ENCODE measurements around the gene MYO5B. TPM values are rescaled to one million over a fixed set of nuclear protein-coding genes. Genes with fewer than 3 reads are reported as not detected.
A peak's percentile ranks its signal among the peaks of the same experiment; 100 is the strongest.

Gene MYO5B
- total and polyA plus RNA-seq, 4 donors: 5.4 to 23.4 (median 11.4) TPM

- TF ChIP-seq, protein P1, sequence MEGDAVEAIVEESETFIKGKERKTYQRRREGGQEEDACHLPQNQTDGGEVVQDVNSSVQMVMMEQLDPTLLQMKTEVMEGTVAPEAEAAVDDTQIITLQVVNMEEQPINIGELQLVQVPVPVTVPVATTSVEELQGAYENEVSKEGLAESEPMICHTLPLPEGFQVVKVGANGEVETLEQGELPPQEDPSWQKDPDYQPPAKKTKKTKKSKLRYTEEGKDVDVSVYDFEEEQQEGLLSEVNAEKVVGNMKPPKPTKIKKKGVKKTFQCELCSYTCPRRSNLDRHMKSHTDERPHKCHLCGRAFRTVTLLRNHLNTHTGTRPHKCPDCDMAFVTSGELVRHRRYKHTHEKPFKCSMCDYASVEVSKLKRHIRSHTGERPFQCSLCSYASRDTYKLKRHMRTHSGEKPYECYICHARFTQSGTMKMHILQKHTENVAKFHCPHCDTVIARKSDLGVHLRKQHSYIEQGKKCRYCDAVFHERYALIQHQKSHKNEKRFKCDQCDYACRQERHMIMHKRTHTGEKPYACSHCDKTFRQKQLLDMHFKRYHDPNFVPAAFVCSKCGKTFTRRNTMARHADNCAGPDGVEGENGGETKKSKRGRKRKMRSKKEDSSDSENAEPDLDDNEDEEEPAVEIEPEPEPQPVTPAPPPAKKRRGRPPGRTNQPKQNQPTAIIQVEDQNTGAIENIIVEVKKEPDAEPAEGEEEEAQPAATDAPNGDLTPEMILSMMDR (IDR thresholded peaks at IDR 0.05; ENCODE audit: low read depth, low read length, missing input control): no peak
- TF ChIP-seq NR2F2 (IDR thresholded peaks at IDR 0.05): peak; percentile 10
Observed at GRCh38 chr18:49833814-49834213, 361.1 kb downstream of the MYO5B start (continued).

DNA sequence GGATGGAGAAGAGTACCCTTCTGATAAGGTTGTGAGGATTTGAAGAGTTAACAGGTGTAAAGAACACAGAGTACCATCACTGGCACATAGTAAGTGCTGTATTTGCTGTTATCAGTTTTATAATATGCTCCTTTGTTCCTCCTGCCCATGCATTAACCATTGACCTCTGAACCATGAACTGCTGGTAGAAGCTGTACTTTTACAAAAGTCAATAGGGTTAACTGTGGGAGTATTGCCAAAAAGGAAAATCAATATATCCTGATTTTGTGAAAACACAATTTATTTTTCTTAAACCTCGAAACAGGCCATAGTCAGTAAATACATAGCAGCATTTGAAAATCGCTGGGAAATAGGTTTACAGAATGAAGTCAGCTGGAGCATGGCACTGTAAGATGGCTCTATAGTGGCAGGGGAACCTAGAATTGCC is 362.7 kb downstream of the MYO5B start:
- peaks cover 12 to 54% (median 39%) of the 10 kb centered on the region in 4 donors for H3K4me1 ChIP-seq (ENCODE audit: control insufficient read depth in 4 of 4, insufficient read depth in 4 of 4, low read length in 3 of 4)

More for the DNA sequence above, 362.7 kb downstream of the MYO5B start:
- 38% methylated on average over 2 of the region's 2 CpGs for whole genome bisulfite sequencing
- H3K9me3 ChIP-seq (ENCODE audit: control insufficient read depth in 4 of 4, low read length in 3 of 4): peaks cover 0 to 7% (median 1%) of the 10 kb centered on the region in 4 donors
- no peaks in the 10 kb centered on the region for H3K27me3 ChIP-seq (ENCODE audit: control insufficient read depth in 4 of 4, insufficient read depth in 4 of 4, low read length in 3 of 4)
- H3K9ac ChIP-seq (ENCODE audit: low read depth in 1 of 2, low read length in 2 of 2): no peak overlapping the region
- peak in 1 of 2 donors; percentile 58 for TF ChIP-seq EGR1 (IDR thresholded peaks at IDR 0.05; ENCODE audit: low read depth in 2 of 2)
- TF ChIP-seq JUND (IDR thresholded peaks at IDR 0.05): peak; percentile 36 to 74
- TF ChIP-seq HNF4G (IDR thresholded peaks at IDR 0.05): peak; percentile 57
- TF ChIP-seq GABPA (IDR thresholded peaks at IDR 0.05 in 1 of 2, conservative IDR thresholded peaks at IDR 0.05 in 1 of 2): no peak
- TF ChIP-seq, protein P1 (IDR thresholded peaks at IDR 0.05; ENCODE audit: low read depth, low read length, missing input control): no peak
- TF ChIP-seq, protein P2, sequence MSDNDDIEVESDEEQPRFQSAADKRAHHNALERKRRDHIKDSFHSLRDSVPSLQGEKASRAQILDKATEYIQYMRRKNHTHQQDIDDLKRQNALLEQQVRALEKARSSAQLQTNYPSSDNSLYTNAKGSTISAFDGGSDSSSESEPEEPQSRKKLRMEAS (IDR thresholded peaks at IDR 0.05): peak; percentile 93
- TF ChIP-seq RAD21 (IDR thresholded peaks at IDR 0.05): peak; percentile 35 to 51
- TF ChIP-seq, protein P3, sequence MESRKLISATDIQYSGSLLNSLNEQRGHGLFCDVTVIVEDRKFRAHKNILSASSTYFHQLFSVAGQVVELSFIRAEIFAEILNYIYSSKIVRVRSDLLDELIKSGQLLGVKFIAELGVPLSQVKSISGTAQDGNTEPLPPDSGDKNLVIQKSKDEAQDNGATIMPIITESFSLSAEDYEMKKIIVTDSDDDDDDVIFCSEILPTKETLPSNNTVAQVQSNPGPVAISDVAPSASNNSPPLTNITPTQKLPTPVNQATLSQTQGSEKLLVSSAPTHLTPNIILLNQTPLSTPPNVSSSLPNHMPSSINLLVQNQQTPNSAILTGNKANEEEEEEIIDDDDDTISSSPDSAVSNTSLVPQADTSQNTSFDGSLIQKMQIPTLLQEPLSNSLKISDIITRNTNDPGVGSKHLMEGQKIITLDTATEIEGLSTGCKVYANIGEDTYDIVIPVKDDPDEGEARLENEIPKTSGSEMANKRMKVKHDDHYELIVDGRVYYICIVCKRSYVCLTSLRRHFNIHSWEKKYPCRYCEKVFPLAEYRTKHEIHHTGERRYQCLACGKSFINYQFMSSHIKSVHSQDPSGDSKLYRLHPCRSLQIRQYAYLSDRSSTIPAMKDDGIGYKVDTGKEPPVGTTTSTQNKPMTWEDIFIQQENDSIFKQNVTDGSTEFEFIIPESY (IDR thresholded peaks at IDR 0.05): peak; percentile 75
- peak; percentile 87 to 92 for TF ChIP-seq RXRA (IDR thresholded peaks at IDR 0.05)
- TF ChIP-seq TAF1 (conservative IDR thresholded peaks at IDR 0.05): no peak
- peak; percentile 84 for TF ChIP-seq NR2F2 (IDR thresholded peaks at IDR 0.05)
- peak; percentile 89 for TF ChIP-seq FOXA2 (IDR thresholded peaks at IDR 0.05)
- TF ChIP-seq, protein P4, sequence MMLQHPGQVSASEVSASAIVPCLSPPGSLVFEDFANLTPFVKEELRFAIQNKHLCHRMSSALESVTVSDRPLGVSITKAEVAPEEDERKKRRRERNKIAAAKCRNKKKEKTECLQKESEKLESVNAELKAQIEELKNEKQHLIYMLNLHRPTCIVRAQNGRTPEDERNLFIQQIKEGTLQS (IDR thresholded peaks at IDR 0.05): no peak
- peak; percentile 93 for TF ChIP-seq FOXA1 (IDR thresholded peaks at IDR 0.05)
- TF ChIP-seq HNF4A (conservative IDR thresholded peaks at IDR 0.05): peak; percentile 88 to 97
- TF ChIP-seq YY1 (IDR thresholded peaks at IDR 0.05): peak; percentile 77
- TF ChIP-seq SP1 (IDR thresholded peaks at IDR 0.05): peak; percentile 83
- TF ChIP-seq, protein P5, sequence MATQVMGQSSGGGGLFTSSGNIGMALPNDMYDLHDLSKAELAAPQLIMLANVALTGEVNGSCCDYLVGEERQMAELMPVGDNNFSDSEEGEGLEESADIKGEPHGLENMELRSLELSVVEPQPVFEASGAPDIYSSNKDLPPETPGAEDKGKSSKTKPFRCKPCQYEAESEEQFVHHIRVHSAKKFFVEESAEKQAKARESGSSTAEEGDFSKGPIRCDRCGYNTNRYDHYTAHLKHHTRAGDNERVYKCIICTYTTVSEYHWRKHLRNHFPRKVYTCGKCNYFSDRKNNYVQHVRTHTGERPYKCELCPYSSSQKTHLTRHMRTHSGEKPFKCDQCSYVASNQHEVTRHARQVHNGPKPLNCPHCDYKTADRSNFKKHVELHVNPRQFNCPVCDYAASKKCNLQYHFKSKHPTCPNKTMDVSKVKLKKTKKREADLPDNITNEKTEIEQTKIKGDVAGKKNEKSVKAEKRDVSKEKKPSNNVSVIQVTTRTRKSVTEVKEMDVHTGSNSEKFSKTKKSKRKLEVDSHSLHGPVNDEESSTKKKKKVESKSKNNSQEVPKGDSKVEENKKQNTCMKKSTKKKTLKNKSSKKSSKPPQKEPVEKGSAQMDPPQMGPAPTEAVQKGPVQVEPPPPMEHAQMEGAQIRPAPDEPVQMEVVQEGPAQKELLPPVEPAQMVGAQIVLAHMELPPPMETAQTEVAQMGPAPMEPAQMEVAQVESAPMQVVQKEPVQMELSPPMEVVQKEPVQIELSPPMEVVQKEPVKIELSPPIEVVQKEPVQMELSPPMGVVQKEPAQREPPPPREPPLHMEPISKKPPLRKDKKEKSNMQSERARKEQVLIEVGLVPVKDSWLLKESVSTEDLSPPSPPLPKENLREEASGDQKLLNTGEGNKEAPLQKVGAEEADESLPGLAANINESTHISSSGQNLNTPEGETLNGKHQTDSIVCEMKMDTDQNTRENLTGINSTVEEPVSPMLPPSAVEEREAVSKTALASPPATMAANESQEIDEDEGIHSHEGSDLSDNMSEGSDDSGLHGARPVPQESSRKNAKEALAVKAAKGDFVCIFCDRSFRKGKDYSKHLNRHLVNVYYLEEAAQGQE (IDR thresholded peaks at IDR 0.05): peak; percentile 55
- H3K27ac ChIP-seq (ENCODE audit: low read depth in 1 of 2, low read length in 2 of 2): peak overlapping the region; percentile 21 to 55
- DNase-seq (ENCODE audit: low spot score): no peak
- H3K4me3 ChIP-seq (ENCODE audit: low read depth in 1 of 3, low read length in 3 of 3): no peak overlapping the region
- no peaks in the 10 kb centered on the region for H3K36me3 ChIP-seq (ENCODE audit: control insufficient read depth in 4 of 4, insufficient read depth in 3 of 4, low read depth in 1 of 4, low read length in 3 of 4)

All from liver (tissue), 9 donors.